Measurements from ENCODE around the gene LRP5.

DNA sequence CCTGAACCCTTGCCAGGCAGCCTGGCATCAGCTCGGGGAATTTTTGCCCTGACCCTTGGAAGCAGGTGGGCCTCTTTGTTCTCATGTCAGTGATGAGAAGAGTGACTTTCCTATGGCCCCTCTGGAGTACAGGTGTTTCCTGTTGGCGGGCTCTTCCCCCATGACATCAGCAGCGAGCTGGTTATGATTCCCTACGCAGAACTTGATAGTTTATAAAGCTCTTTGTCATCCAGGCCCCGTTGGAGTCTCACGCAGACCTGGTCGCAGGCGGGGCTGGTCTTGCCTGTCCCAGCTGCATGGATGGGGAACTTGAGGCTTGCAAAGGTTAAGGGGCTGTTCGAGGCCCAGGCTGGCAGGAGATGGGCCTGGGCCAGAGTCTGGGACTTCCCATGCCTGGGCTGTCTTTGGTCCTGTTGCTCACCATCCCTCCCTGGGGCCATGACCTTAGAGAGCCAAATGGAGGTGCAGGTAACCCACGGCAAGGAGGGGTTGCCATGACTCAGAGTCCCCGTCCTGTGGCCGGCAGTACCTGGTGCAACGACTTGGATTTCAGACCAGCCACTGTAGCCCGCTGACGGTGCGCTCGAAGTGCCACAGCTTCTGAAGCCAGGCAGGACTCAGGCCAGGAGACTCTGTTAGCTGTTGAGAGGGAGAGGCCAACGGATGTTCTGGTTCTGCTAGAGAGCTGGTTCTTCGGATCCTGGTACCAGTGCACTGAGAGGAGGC is 102.3 kb downstream of the LRP5 start:
- TF ChIP-seq, protein P1, sequence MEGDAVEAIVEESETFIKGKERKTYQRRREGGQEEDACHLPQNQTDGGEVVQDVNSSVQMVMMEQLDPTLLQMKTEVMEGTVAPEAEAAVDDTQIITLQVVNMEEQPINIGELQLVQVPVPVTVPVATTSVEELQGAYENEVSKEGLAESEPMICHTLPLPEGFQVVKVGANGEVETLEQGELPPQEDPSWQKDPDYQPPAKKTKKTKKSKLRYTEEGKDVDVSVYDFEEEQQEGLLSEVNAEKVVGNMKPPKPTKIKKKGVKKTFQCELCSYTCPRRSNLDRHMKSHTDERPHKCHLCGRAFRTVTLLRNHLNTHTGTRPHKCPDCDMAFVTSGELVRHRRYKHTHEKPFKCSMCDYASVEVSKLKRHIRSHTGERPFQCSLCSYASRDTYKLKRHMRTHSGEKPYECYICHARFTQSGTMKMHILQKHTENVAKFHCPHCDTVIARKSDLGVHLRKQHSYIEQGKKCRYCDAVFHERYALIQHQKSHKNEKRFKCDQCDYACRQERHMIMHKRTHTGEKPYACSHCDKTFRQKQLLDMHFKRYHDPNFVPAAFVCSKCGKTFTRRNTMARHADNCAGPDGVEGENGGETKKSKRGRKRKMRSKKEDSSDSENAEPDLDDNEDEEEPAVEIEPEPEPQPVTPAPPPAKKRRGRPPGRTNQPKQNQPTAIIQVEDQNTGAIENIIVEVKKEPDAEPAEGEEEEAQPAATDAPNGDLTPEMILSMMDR (IDR thresholded peaks at IDR 0.05; ENCODE audit: poor library complexity) = no peak
- TF ChIP-seq EZH2 (IDR thresholded peaks at IDR 0.05; ENCODE audit: borderline replicate concordance) (no peak), EZH2phosphoT487 (IDR thresholded peaks at IDR 0.05; ENCODE audit: low read depth, severe bottlenecking, unreplicated experiment) (no peak)
